ENCODE measurements around the gene NCOR2. TPM values are rescaled to one million over a fixed set of nuclear protein-coding genes. Genes with fewer than 3 reads are reported as not detected.

The NCOR2 gene
- total RNA-seq, 1 donor from 2014 or later, result 251 TPM

DNA sequence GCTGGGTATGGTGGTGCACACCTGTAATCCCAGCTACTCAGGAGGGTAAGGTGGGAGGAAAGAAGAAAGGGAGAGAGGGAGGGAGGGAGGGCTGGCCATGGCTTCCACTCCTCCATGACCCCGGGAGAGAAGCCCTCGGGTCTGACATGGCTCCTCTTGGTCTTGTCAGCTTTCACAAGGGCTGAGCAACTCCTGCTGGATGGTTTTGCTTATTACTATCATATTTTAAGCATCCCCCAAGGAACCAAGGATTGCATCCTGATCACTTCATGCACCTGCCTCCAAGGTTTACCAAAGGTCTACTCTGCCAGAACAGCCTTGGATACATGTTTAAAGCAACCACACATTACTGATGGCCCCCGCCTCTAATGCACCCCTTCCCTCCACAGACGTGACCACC lies 28.0 kb upstream of the NCOR2 start:
- no peaks in the 10 kb centered on the region for H3K36me3 Mint-ChIP-seq (ENCODE audit: insufficient read depth)

DNA sequence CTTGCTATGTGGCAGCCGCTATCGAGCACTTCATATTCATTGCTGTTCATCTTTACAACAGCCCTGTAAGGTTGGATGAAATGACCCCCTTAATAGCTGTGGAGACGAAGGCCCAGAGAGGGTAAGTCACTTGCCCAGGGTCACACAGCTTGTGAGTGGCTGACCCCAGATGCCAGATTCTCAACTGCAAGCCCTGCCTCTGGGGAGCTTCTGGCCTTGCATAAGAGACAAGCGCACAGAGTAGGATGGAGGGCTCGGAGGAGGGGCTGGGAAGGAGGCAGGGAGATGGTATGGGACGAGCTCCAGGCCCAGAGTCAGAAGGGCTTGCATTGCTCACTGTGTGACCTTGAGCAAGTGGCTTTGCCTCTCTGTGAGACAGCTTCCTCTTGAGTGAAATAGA lies 27.4 kb upstream of the NCOR2 start:
- Mint-ChIP-seq H3K27me3 (peaks cover 15% of the 10 kb centered on the region), H3K4me1 (ENCODE audit: low read depth) (no peaks in the 10 kb centered on the region), H3K27ac (no peak overlapping the region), H3K4me3 (ENCODE audit: low read depth) (no peak overlapping the region), H3K36me3 (ENCODE audit: insufficient read depth) (no peaks in the 10 kb centered on the region), H3K9me3 (ENCODE audit: low read depth) (peaks cover 15% of the 10 kb centered on the region)
- TF ChIP-seq, protein P1, sequence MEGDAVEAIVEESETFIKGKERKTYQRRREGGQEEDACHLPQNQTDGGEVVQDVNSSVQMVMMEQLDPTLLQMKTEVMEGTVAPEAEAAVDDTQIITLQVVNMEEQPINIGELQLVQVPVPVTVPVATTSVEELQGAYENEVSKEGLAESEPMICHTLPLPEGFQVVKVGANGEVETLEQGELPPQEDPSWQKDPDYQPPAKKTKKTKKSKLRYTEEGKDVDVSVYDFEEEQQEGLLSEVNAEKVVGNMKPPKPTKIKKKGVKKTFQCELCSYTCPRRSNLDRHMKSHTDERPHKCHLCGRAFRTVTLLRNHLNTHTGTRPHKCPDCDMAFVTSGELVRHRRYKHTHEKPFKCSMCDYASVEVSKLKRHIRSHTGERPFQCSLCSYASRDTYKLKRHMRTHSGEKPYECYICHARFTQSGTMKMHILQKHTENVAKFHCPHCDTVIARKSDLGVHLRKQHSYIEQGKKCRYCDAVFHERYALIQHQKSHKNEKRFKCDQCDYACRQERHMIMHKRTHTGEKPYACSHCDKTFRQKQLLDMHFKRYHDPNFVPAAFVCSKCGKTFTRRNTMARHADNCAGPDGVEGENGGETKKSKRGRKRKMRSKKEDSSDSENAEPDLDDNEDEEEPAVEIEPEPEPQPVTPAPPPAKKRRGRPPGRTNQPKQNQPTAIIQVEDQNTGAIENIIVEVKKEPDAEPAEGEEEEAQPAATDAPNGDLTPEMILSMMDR (IDR thresholded peaks at IDR 0.05; ENCODE audit: unreplicated experiment), result no peak
- no peak for DNase-seq (ENCODE audit: low spot score, unreplicated experiment)

More for the DNA sequence above, 28.0 kb upstream of the NCOR2 start:
- TF ChIP-seq, protein P1 (IDR thresholded peaks at IDR 0.05; ENCODE audit: unreplicated experiment), result no peak
- peaks cover 15% of the 10 kb centered on the region for H3K27me3 Mint-ChIP-seq
- no peak overlapping the region for H3K4me3 Mint-ChIP-seq (ENCODE audit: low read depth)
- peaks cover 15% of the 10 kb centered on the region for H3K9me3 Mint-ChIP-seq (ENCODE audit: low read depth)
- no peaks in the 10 kb centered on the region for H3K4me1 Mint-ChIP-seq (ENCODE audit: low read depth)
- no peak for DNase-seq (ENCODE audit: low spot score, unreplicated experiment)
- no peak overlapping the region for H3K27ac Mint-ChIP-seq

DNA sequence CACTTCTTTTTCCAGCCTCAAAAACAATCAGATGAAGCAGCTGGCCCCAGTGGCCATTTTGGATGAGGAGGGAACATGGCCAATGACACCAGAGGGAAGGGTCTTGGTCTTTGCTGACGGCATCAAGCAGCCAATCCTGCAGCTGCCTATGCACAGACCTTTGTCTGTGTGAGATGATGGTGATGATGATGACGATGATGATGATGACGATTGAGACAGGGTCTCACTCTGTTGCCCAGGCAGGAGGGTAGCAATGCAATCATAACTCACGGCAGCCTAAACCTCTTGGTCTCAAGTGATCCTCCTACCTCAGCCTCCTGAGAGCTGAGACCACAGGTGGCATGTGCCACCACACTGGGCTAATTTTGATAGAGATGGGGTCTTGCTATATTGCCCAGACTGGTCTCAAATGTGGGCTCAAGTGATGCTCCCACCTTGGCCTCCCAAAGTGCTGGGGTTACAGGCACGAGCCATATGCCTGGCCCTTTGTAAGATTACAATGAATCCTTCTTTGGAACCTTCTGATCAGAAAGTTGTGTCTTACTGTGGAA lies 26.5 kb upstream of the NCOR2 start:
- no peak for DNase-seq (ENCODE audit: low spot score, unreplicated experiment)
- Mint-ChIP-seq H3K4me3 (ENCODE audit: low read depth) (no peak overlapping the region), H3K4me1 (ENCODE audit: low read depth) (no peaks in the 10 kb centered on the region), H3K36me3 (ENCODE audit: insufficient read depth) (no peaks in the 10 kb centered on the region), H3K9me3 (ENCODE audit: low read depth) (peaks cover 8% of the 10 kb centered on the region), H3K27ac (no peak overlapping the region), H3K27me3 (peaks cover 15% of the 10 kb centered on the region)
- TF ChIP-seq, protein P1 (IDR thresholded peaks at IDR 0.05; ENCODE audit: unreplicated experiment), result no peak

DNA sequence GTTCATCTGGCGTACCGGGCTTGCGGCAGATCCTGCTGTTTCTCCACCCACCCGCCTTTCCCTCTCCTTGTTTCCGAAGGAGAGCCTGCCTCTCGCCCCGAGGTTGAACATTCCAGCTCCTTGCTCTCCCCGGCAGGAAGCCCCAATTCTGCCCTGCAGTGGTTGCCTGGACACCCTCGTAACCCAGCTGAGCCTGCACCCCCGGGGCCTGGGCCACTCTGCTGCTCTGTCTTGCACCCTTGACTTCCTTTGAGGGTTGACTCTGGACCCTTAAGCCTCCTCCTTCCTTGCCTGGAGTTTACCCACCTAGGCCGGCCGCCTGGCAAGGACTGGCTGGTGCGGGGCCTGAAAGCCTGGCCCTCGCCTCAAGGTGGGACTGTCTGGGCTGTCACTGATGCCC lies 25.8 kb upstream of the NCOR2 start:
- H3K9me3 Mint-ChIP-seq (ENCODE audit: low read depth), result peaks cover 7% of the 10 kb centered on the region
- no peak overlapping the region for H3K4me3 Mint-ChIP-seq (ENCODE audit: low read depth)
- no peaks in the 10 kb centered on the region for H3K4me1 Mint-ChIP-seq (ENCODE audit: low read depth)
- no peak for DNase-seq (ENCODE audit: low spot score, unreplicated experiment)
- H3K27ac Mint-ChIP-seq, result no peak overlapping the region
- H3K36me3 Mint-ChIP-seq (ENCODE audit: insufficient read depth), result no peaks in the 10 kb centered on the region
- H3K27me3 Mint-ChIP-seq, result peaks cover 15% of the 10 kb centered on the region
- TF ChIP-seq, protein P1 (IDR thresholded peaks at IDR 0.05; ENCODE audit: unreplicated experiment), result no peak

DNA sequence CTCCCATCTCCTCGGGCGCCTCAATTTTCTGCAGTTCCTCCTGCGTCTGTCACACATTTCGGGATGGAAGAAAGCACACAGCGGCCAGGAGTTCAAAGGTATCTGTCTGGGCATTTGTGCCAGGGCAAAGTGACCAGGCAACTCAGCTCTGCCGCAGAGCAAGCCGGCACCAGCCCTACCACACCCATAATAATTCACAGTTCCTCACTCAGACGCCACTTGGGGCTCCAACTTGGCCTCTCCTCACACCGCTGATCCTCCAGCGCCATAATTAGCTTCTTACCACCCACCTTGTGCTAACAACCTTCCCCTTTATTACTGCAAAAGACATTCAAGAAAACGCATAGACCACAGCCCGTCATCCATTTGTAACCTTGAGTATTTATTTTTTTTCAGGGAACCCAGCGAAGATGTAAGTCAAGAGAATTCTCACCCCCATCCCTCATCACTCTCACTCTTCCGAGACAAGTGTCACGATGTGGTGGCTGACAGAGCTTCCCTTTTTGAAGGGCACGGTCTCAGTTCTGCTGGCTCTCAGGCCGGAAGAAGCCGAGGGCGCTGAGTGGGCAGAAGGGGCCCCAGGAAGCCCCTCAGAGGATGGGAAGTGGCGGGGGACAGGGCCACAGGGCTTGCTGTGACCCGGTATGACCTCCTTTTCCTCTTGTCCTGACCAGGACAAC lies 25.2 kb upstream of the NCOR2 start:
- Mint-ChIP-seq H3K4me1 (ENCODE audit: low read depth) (no peaks in the 10 kb centered on the region), H3K36me3 (ENCODE audit: insufficient read depth) (no peaks in the 10 kb centered on the region), H3K4me3 (ENCODE audit: low read depth) (no peak overlapping the region), H3K9me3 (ENCODE audit: low read depth) (peaks cover 7% of the 10 kb centered on the region), H3K27ac (no peak overlapping the region), H3K27me3 (peaks cover 15% of the 10 kb centered on the region)
- DNase-seq (ENCODE audit: low spot score, unreplicated experiment), result no peak
- TF ChIP-seq, protein P1 (IDR thresholded peaks at IDR 0.05; ENCODE audit: unreplicated experiment), result no peak
